Measurements from ENCODE around the gene MAPRE3. TPM values are rescaled to one million over a fixed set of nuclear protein-coding genes. Genes with fewer than 3 reads are reported as not detected.

The MAPRE3 gene
- total and polyA plus RNA-seq, 7 donors: 22.1 to 149 (median 116) TPM

DNA sequence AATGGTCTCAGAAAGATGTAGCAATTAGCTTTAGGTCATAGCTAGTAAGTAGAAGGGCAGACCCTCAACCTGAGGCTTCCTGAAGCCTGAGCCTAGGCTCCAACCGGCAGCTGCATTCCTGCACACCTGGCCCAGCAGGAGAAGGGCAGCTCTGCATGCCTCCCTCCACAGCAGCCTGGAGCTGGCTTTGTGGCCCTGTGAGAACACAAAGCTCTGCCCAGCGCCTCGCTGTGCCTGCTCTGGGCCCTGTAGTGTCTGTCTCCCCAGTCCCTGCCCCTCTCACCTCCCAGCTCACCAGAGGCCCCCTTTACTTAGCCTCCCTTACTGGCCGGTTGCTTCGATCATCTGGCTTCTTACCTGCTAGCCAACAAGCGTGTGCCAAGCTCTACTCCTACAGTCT is 69.0 kb downstream of the MAPRE3 start:
- Histone ChIP-seq H3K4me3 (no peak overlapping the region), H3K27me3 (ENCODE audit: insufficient read depth in 3 of 3, low read length in 2 of 3) (no peaks in the 10 kb centered on the region), H3K4me1 (peaks cover 14% of the 10 kb centered on the region), H3K27ac (no peak overlapping the region), H3K9me3 (no peaks in the 10 kb centered on the region), H3K36me3 (ENCODE audit: insufficient read depth in 1 of 2, low read depth in 1 of 2) (peaks cover 10 to 68% of the 10 kb centered on the region in 2 donors)
- TF ChIP-seq, protein P1, sequence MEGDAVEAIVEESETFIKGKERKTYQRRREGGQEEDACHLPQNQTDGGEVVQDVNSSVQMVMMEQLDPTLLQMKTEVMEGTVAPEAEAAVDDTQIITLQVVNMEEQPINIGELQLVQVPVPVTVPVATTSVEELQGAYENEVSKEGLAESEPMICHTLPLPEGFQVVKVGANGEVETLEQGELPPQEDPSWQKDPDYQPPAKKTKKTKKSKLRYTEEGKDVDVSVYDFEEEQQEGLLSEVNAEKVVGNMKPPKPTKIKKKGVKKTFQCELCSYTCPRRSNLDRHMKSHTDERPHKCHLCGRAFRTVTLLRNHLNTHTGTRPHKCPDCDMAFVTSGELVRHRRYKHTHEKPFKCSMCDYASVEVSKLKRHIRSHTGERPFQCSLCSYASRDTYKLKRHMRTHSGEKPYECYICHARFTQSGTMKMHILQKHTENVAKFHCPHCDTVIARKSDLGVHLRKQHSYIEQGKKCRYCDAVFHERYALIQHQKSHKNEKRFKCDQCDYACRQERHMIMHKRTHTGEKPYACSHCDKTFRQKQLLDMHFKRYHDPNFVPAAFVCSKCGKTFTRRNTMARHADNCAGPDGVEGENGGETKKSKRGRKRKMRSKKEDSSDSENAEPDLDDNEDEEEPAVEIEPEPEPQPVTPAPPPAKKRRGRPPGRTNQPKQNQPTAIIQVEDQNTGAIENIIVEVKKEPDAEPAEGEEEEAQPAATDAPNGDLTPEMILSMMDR (IDR thresholded peaks at IDR 0.05): no peak
- DNase-seq (no peak), ATAC-seq (no peak)
- WGBS, 3 donors: 91 to 94% (median 92%) methylated on average over 6 of the region's 6 CpGs
- intact Hi-C loops (cut with DNase I): loop anchor here in 1 of 2 donors (5.0 kb wide), 1 partner anchor 43 kb away; no protein-coding TSS in a partner anchor

- DNase-seq (no peak), ATAC-seq (no peak)
- Histone ChIP-seq H3K36me3 (ENCODE audit: insufficient read depth in 1 of 2, low read depth in 1 of 2) (peaks cover 10 to 66% of the 10 kb centered on the region in 2 donors), H3K4me1 (peaks cover 10% of the 10 kb centered on the region), H3K9me3 (no peaks in the 10 kb centered on the region), H3K27ac (no peak overlapping the region), H3K27me3 (ENCODE audit: insufficient read depth in 3 of 3, low read length in 2 of 3) (no peaks in the 10 kb centered on the region), H3K4me3 (no peak overlapping the region)
- TF ChIP-seq, protein P1 (IDR thresholded peaks at IDR 0.05): no peak
- intact Hi-C loops (cut with DNase I): loop anchor here in 1 of 2 donors (5.0 kb wide), 1 partner anchor 42 kb away; no protein-coding TSS in a partner anchor
- WGBS, 3 donors: 90 to 92% (median 91%) methylated on average over 6 to 7 of the region's 7 CpGs
These were observed 69.4 kb downstream of the MAPRE3 start for GRCh38 chr2:27039871-27040270.

GRCh38 chr2:27040282-27040681 is 69.8 kb downstream of the MAPRE3 start:
- peaks cover 9% of the 10 kb centered on the region for H3K4me1 ChIP-seq
- peaks cover 10 to 62% of the 10 kb centered on the region in 2 donors for H3K36me3 ChIP-seq (ENCODE audit: insufficient read depth in 1 of 2, low read depth in 1 of 2)
- DNase-seq (no peak), ATAC-seq (no peak)
- no peaks in the 10 kb centered on the region for H3K27me3 ChIP-seq (ENCODE audit: insufficient read depth in 3 of 3, low read length in 2 of 3)
- H3K4me3 ChIP-seq: no peak overlapping the region
- TF ChIP-seq, protein P1 (IDR thresholded peaks at IDR 0.05): no peak
- no peaks in the 10 kb centered on the region for H3K9me3 ChIP-seq
- WGBS, 3 donors: 85 to 92% (median 89%) methylated on average over 8 of the region's 8 CpGs
- intact Hi-C loops (cut with DNase I): no loop called here
- no peak overlapping the region for H3K27ac ChIP-seq

GRCh38 chr2:27041752-27042151 is 71.3 kb downstream of the MAPRE3 start:
- no peak overlapping the region for H3K4me3 ChIP-seq
- TF ChIP-seq, protein P1 (IDR thresholded peaks at IDR 0.05): no peak
- H3K27ac ChIP-seq: peak overlapping the region; percentile 66
- WGBS, 3 donors: 16 to 30% (median 18%) methylated on average over 5 of the region's 5 CpGs
- intact Hi-C loops (cut with DNase I): no loop called here
- H3K4me1 ChIP-seq: peaks cover 9% of the 10 kb centered on the region
- DNase-seq: peak in 1 of 2 donors; percentile 58
- no peaks in the 10 kb centered on the region for H3K27me3 ChIP-seq (ENCODE audit: insufficient read depth in 3 of 3, low read length in 2 of 3)
- no peaks in the 10 kb centered on the region for H3K9me3 ChIP-seq
- H3K36me3 ChIP-seq (ENCODE audit: insufficient read depth in 1 of 2, low read depth in 1 of 2): peaks cover 4 to 47% of the 10 kb centered on the region in 2 donors
- peak; percentile 83 to 90 (median 88) for ATAC-seq

DNA sequence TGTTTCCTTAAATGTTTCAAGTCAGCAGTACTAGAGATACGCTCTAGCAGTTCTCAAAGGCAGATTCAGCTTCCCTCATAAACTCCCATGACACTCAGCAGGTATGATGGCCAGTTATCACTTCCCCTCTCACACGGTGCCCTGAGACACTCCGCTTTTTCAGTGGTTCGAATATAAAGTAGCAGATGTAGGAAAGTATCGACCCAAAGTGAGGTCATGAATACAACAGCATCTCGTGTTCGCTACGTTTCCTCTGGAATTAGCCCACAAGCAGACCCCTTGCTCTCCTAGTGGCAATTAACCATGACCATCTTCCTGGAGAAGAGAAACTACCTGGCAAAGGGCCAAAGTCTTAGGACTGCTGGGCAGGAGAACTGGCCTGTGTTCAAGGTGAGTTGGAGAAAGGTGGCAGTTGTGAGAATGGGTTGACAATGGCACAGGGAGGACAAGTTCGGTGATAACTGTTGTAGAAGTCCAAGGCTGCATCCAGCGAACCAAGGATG is 71.8 kb downstream of the MAPRE3 start:
- ATAC-seq (peak in 3 of 4 donors; percentile 18 to 38 (median 33)), DNase-seq (no peak)
- Histone ChIP-seq H3K9me3 (no peaks in the 10 kb centered on the region), H3K27me3 (ENCODE audit: insufficient read depth in 3 of 3, low read length in 2 of 3) (no peaks in the 10 kb centered on the region), H3K4me1 (peaks cover 9% of the 10 kb centered on the region), H3K4me3 (no peak overlapping the region), H3K36me3 (ENCODE audit: insufficient read depth in 1 of 2, low read depth in 1 of 2) (peaks cover 4 to 43% of the 10 kb centered on the region in 2 donors), H3K27ac (peak overlapping the region; percentile 66)
- TF ChIP-seq, protein P1 (IDR thresholded peaks at IDR 0.05): no peak
- 66 to 73% (median 67%) methylated on average over 10 of the region's 10 CpGs for whole genome bisulfite sequencing, 3 donors
- intact Hi-C loops (cut with DNase I): no loop called here
